GM21528 (cell line): ENCODE results near the gene LILRB4.
"Not testable (repeated sequence)": the region's sequence is repeated elsewhere in the genome, so short reads cannot be mapped to it uniquely, and the experiment has no call there.

Experiments used
- ATAC-seq: cut with Tn5 transposase; IDR thresholded peaks from one replicate; pipeline ENCODE4 v1.9.1; 2021; ENCODE audit warnings: mild to moderate bottlenecking, moderate library complexity; ENCODE audit not compliant: unreplicated experiment, low FRiP score

The LILRB4 gene

DNA sequence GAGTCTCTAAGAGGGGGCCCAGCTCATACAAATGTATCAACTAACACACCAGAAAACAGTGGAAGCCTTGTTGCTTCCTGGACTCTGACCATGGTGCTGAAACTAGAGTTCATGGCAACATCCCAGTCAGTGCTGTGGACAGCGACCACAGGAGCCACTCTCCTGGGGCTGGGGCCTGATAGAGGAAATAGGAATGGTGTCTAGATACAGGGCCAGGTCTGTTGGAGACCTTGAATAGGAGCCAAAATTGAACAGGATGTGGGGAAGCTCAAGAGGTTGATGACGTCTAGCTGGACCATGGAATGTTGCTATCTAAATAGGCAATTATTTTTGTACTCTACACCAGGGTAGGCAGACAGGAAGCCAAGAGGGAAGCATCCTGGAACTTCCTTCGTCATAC is 21.7 kb downstream of the LILRB4 start:
- no peak for ATAC-seq

DNA sequence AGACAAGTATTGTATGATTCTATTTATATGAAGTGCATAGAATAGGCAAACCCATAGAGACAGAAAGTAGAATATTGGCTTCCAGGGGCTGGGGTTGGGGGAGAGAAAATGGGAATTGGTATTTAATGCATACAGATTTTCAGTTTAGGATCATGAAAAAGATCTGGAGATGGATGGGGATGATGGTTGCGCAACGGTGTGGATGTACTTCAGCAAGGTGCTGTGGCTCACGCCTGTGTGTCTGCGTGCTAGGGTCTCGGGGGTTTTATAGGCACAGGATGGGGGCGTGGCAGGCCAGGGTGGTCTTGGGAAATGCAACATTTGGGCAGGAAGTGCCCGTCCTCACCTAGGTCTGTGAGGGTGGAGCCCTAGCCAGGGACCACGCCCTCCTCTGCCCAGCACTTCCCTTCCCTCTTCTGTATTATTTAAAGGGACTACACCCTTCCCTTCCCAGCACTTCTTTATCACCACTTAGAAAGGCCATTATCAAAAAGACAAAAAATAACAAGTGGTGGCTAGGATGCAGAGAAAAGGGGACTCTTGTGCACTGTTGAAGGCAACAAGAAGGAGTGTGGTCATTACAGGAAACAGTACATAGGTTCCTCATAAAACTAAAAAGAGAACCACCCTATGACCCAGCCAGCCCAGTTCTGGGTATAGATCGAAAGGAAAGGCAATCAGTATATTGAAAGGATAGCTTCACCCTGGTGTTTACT is 29.0 kb downstream of the LILRB4 start:
- no peak for ATAC-seq

DNA sequence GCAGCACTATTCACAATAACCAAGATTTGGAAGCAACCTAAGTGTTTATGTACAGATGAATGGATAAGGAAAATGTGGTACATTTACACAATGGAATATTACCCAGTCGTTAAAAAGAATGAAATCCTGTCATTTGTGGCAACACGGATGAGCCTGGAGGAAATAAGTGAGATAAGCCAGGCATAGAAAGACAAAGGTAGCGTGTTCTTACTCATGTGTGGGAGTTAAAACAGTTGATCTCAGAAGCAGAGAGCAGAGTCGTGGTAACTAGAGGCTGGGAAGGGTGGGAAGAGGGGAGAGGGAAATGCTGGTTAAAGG is 29.5 kb downstream of the LILRB4 start:
- no peak for ATAC-seq

- ATAC-seq, result no peak
Measured at GRCh38 chr19:54694648-54695047, 31.9 kb downstream of the LILRB4 start.

DNA sequence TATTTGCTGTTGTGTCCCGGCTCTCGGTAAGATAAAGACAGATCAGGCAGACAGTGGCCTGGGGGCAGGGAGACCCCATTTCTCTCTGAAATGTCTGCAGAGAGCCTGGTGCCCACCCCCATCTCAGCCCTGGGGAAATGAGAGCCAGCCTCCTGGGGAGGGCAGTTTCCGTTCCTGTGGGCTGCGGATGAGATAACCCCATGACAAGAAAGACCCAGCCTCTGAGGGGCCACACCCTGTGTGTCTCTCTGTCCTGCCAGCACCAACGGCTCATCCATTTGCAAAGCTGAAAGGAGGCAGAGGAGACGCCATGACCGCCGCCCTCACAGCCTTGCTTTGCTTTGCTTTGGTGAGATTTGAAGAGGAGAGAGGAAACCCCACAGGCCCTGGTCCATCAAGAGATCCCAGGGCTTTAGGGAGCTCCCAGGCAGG is 33.3 kb downstream of the LILRB4 start:
- ATAC-seq, result no peak

DNA sequence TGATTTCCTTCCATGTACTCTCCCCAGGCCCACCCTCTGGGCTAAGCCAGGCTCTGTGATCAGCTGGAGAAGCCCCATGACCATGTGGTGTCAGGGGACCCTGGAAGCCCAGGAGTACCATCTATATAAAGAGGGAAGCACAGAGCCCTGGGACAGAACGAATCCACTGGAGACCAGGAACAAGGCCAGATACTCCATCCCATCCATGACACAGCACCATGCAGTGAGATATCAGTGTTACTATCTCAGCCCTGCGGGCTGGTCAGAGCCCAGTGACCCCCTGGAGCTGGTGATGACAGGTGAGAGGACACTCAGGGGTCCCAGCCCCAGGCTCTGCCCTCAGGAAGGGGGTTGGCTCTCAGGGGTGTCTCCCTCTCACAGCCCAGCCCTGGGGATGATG is 34.0 kb downstream of the LILRB4 start:
- no peak for ATAC-seq

- ATAC-seq, result not testable (repeated sequence)
Measured at GRCh38 chr19:54697716-54698115, 34.9 kb downstream of the LILRB4 start.

DNA sequence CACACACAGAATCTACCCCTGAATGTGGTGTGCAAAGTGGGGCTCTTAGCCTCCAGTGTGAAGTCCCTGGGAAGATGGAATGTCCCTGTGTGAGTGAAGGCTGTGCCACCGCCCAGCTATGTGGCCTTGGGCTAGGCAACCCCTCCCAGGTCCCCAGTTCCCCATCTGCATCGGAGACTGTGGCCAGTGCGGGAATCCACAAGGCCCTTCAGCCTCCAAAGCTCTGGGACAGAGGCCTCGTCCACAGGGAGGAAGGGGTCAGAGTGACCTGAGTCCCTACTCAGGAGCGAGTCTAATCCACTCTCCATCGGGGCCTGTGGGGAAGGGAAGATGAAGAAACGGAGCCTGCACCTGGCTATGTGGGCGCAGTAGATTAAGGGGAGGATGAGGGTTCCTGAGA is 42.1 kb downstream of the LILRB4 start:
- no peak for ATAC-seq

DNA sequence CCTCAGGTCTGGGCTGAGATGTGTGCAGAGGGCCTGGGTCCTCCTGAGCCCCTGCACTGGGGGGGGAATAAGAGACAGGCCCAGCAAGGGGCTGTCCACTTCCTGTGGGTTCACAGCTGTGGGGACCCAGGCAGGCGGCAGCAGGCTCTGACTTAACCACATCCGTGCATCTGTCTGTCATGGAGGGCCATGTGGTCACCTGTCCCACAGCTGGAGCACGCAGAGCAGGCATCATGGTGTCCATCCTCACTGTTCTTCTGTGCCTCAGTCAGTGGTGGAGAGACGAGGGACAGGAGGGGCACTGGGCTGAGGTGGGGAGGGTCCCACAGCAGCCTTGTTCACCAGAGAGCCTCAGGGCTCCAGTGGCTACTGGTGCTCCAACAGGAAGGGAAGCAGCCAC is 45.2 kb downstream of the LILRB4 start:
- ATAC-seq, result no peak

DNA sequence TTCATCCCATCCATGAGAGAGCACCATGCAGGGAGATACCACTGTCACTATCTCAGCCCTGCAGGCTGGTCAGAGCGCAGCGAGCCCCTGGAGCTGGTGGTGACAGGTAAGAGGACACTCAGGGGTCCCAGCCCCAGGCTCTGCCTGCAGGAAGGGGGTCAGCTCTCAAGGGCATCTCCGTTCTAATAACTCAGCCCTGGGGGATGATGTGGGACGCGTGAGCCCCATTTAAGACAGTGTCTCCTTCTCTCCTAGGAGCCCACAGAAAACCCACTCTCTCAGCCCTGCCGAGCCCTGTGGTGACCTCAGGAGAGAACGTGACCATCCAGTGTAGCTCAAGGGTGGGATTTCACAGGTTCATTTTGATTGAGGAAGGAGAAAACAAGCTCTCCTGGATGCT is 46.0 kb downstream of the LILRB4 start:
- no peak for ATAC-seq

GRCh38 chr19:54709212-54709948 is 46.6 kb downstream of the LILRB4 start:
- no peak for ATAC-seq

DNA sequence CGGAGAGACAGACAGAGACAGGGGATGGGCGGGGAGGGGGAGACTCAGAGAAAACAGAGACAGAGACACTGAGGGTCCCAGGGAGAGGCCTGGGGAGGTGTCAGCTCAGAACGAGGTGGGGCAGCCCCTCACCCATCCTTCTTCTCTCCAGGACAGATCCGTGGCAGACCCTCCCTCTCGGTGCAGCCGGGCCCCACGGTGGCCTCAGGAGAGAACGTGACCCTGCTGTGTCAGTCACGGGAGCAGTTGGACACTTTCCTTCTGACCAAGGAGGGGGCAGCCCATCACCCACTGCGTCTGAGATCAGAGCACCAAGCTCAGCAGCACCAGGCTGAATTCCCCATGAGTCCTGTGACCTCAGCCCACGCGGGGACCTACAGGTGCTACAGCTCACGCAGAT is 47.2 kb downstream of the LILRB4 start:
- ATAC-seq, result not testable (repeated sequence)
